HepG2 (cell line): Measurements from ENCODE around the gene PCIF1. TPM values are rescaled to one million over a fixed set of nuclear protein-coding genes. Genes with fewer than 3 reads are reported as not detected.

Source experiments
- ATAC-seq: fragments of 200-7000 bp; cut with Tn5 transposase; 3 replicates; pipeline ENCODE4 v1.9.1; 2020; ENCODE audit warnings: mild to moderate bottlenecking, moderate library complexity
- BruUV-seq: library from RNA; stranded (reverse); fragments of 400-500 nt; replicated peaks from 2 replicates; lab custom pipeline; 2021; lab: Mats Ljungman, UMichigan
- CTCF ChIA-PET: fragments of 300-600 bp; formaldehyde crosslinking; extraction: SDS; loops from one replicate; lab custom pipeline; 2021; ENCODE audit warnings: low total read pairs, inconsistent platforms, low intra/inter-chr PET ratio; lab: Yijun Ruan, JAX
- POLR2A ChIA-PET: fragments of 350-600 bp; sonication (Branson Sonifier 250); formaldehyde crosslinking; loops from one replicate; lab custom pipeline; 2020; ENCODE audit warnings: antibody characterized with exemption, inconsistent platforms; lab: Yijun Ruan, JAX
- DNase-seq: peaks from one replicate; pipeline ENCODE4 v3.0.0-alpha.2; 2015; ENCODE audit warnings: low spot score
- FAIRE-seq: peaks from 3 replicates; lab custom pipeline; 2011; peaks lifted over from hg19 to GRCh38; lab: Jason Lieb, UNC
- H2AFZ ChIP-seq: one replicate; pipeline ENCODE4 v1.6.1; 2011; ENCODE audit warnings: low read length, inconsistent platforms
- H3K27ac ChIP-seq: fragments of 300-600 bp; 3 replicates; pipeline ENCODE4 v1.8.0; 2011; ENCODE audit warnings: mixed run types, mild to moderate bottlenecking, mixed read lengths, low read length, inconsistent platforms; ENCODE audit not compliant: insufficient read depth; ENCODE audit errors: extremely low read length
- H3K27me3 ChIP-seq, 2 experiments: fragments of 200-600 bp in 1 of 2; 2 replicates in 1 of 2; 3 replicates in 1 of 2; pipeline versions ENCODE4 v1.6.0 to v1.8.0; 2011; ENCODE audit warnings: low read length in 2 of 2, mild to moderate bottlenecking in 2 of 2, moderate library complexity in 2 of 2, inconsistent platforms in 1 of 2; ENCODE audit not compliant: insufficient read depth in 2 of 2, control insufficient read depth in 1 of 2
- H3K36me3 ChIP-seq, 2 experiments: fragments of 200-600 bp in 1 of 2; replicated peaks in 1 of 2; 2 replicates in 1 of 2; 3 replicates in 1 of 2; pipeline versions ENCODE4 v1.5.1 to v1.8.0; 2011; ENCODE audit warnings: low read length in 2 of 2, inconsistent platforms in 1 of 2; ENCODE audit not compliant: insufficient read depth in 2 of 2, control insufficient read depth in 1 of 2
- H3K4me1 ChIP-seq: 2 replicates; pipeline ENCODE4 v1.5.1; 2012; ENCODE audit warnings: low read length, inconsistent platforms; ENCODE audit not compliant: insufficient read depth
- H3K4me2 ChIP-seq: 2 replicates; pipeline ENCODE4 v1.6.0; 2011; ENCODE audit warnings: low read depth, low read length, inconsistent platforms
- H3K4me3 ChIP-seq, 3 experiments: fragments of 200-600 bp in 1 of 3; sonication (generic), shearing (Covaris generic) in 1 of 3; replicated peaks in 1 of 3; 2 replicates each; pipeline ENCODE4 v1.5.1; 2011 to 2016; ENCODE audit warnings: low read length in 3 of 3, inconsistent platforms in 2 of 3, low read depth in 2 of 3, mild to moderate bottlenecking in 2 of 3, control low read depth in 1 of 3, mixed read lengths in 1 of 3; ENCODE audit not compliant: insufficient read depth in 1 of 3
- H3K79me2 ChIP-seq: one replicate; pipeline ENCODE4 v1.6.1; 2011; ENCODE audit warnings: low read length, inconsistent platforms; ENCODE audit not compliant: insufficient read depth
- H3K9ac ChIP-seq: 2 replicates; pipeline ENCODE4 v1.6.0; 2011; ENCODE audit warnings: mild to moderate bottlenecking, low read depth, low read length, inconsistent platforms; ENCODE audit not compliant: insufficient read depth
- H3K9me3 ChIP-seq: 2 replicates; pipeline ENCODE4 v1.5.1; 2012; ENCODE audit warnings: mild to moderate bottlenecking, low read length
- H4K20me1 ChIP-seq: 2 replicates; pipeline ENCODE4 v1.6.0; 2011; ENCODE audit warnings: inconsistent platforms, mild to moderate bottlenecking, low read length, moderate library complexity; ENCODE audit not compliant: insufficient read depth
- ATF7-NPFF ChIP-seq: sonication (generic); formaldehyde crosslinking; IDR thresholded peaks from 2 replicates; pipeline ENCODE4 v1.8.1; 2023; ENCODE audit warnings: mild to moderate bottlenecking, low read depth, missing genetic modification reagents, moderate library complexity
- CHD2 ChIP-seq: IDR thresholded peaks from 2 replicates; pipeline ENCODE4 v1.6.1; 2011; ENCODE audit warnings: low read depth, low read length, improper control_type of control experiment
- HNRNPK ChIP-seq: fragments of 200-400 bp; formaldehyde crosslinking; IDR thresholded peaks from 2 replicates; pipeline ENCODE4 v1.6.1; 2018; ENCODE audit warnings: low read length, low read depth, moderate library complexity, mild to moderate bottlenecking; ENCODE audit not compliant: poor library complexity, severe bottlenecking
- HOXA3 ChIP-seq: sonication (generic); formaldehyde crosslinking; IDR thresholded peaks from 2 replicates; pipeline ENCODE4 v1.5.0; 2020; ENCODE audit warnings: missing genetic modification reagents
- IKZF1 ChIP-seq: fragments of 450-650 bp; IDR thresholded peaks from 2 replicates; pipeline ENCODE4 v1.7.1; 2016
- REL ChIP-seq: sonication (generic); formaldehyde crosslinking; conservative IDR thresholded peaks from 2 replicates; pipeline ENCODE4 v1.8.0; 2022; ENCODE audit warnings: mild to moderate bottlenecking, missing genetic modification reagents, moderate library complexity
- RXRA ChIP-seq: sonication (generic); formaldehyde crosslinking; IDR thresholded peaks from 2 replicates; pipeline ENCODE4 v1.5.1; 2020; ENCODE audit warnings: missing genetic modification reagents
- SAFB2 ChIP-seq: sonication (generic); formaldehyde crosslinking; IDR thresholded peaks from 2 replicates; pipeline ENCODE4 v1.5.1; 2020; ENCODE audit warnings: missing genetic modification reagents, low read depth, mild to moderate bottlenecking, borderline replicate concordance
- SP1 ChIP-seq, 2 experiments: fragments of 450-650 bp in 1 of 2; sonication (generic) in 1 of 2; formaldehyde crosslinking in 1 of 2; IDR thresholded peaks; 2 replicates each; pipeline versions ENCODE4 v1.4.0 to v1.6.1; 2016 to 2020; ENCODE audit warnings: missing genetic modification reagents in 1 of 2
- WIZ ChIP-seq: sonication (generic); formaldehyde crosslinking; IDR thresholded peaks from 2 replicates; pipeline ENCODE4 v1.5.1; 2020; ENCODE audit warnings: mild to moderate bottlenecking, missing genetic modification reagents
- XBP1 ChIP-seq: sonication (generic); formaldehyde crosslinking; IDR thresholded peaks from 2 replicates; pipeline ENCODE4 v1.5.0; 2020; ENCODE audit warnings: missing genetic modification reagents
- YEATS2 ChIP-seq: sonication (generic); formaldehyde crosslinking; IDR thresholded peaks from 2 replicates; pipeline ENCODE4 v1.4.0; 2020; ENCODE audit warnings: missing genetic modification reagents, borderline replicate concordance
- ZBTB38 ChIP-seq: sonication (generic); formaldehyde crosslinking; IDR thresholded peaks from 2 replicates; pipeline ENCODE4 v1.5.1; 2020; ENCODE audit warnings: mild to moderate bottlenecking, missing genetic modification reagents
- ZFY ChIP-seq: sonication (generic); formaldehyde crosslinking; IDR thresholded peaks from 2 replicates; pipeline ENCODE4 v1.4.0; 2020; ENCODE audit warnings: missing genetic modification reagents
- ZNF30 ChIP-seq: sonication (generic); formaldehyde crosslinking; IDR thresholded peaks from 2 replicates; pipeline ENCODE4 v1.5.0; 2020; ENCODE audit warnings: mild to moderate bottlenecking, missing genetic modification reagents
- ZNF558 ChIP-seq: sonication (generic); formaldehyde crosslinking; IDR thresholded peaks from 2 replicates; pipeline ENCODE4 v1.9.0; 2022; ENCODE audit warnings: mild to moderate bottlenecking, missing genetic modification reagents, borderline replicate concordance
- ZNF75D ChIP-seq: sonication (generic); formaldehyde crosslinking; IDR thresholded peaks from 2 replicates; pipeline ENCODE4 v1.8.1; 2023; ENCODE audit warnings: missing genetic modification reagents, mild to moderate bottlenecking, borderline replicate concordance
- whole genome bisulfite sequencing: methylation state at CpG from one replicate; pipeline ENCODE4 v1.1.6; 2017; ENCODE audit warnings: low lambda C conversion rate; 5-methylcytosine and 5-hydroxymethylcytosine counted together
- in situ Hi-C: cut with HindIII; loops from 2 replicates; pipeline ENCODE4 v1.10.0; 2017; ENCODE audit warnings: low pct_unique_long_range_greater_than_20kb; ENCODE audit not compliant: extremely low pct_ligation_motif_present
- intact Hi-C: fragments of 100-400 bp; cut with micrococcal nuclease; formaldehyde crosslinking; loops from one replicate; pipeline ENCODE4 v1.10.0; 2022; ENCODE audit not compliant: unreplicated experiment
- polyA plus RNA-seq, 8 experiments: library from polyadenylated mRNA; depleted of rRNA in 3 of 8; stranded (reverse) in 7 of 8; unstranded in 1 of 8; fragments of >200 nt; fragmentation: Illumina TruSeq in 4 of 8; extraction: Trizol in 4 of 8; gene quantifications; 2 replicates each; pipeline versions ENCODE4 v1.2.1 to v1.2.3, GENCODE V29; 2011 to 2016; ENCODE audit warnings: low read depth in 4 of 8, missing spikeins in 1 of 8, mixed read lengths in 1 of 8; ENCODE audit not compliant: insufficient read depth in 1 of 8
- total RNA-seq, 5 experiments: library from RNA; depleted of rRNA; stranded (reverse); fragments of >200 nt; fragmentation: Illumina TruSeq; extraction: Trizol; gene quantifications; 2 replicates each; pipeline ENCODE4 v1.2.3, GENCODE V29; 2016; ENCODE audit warnings: low read depth in 1 of 5
- TF ChIP-seq, protein P1 (sequence below): sonication (generic); formaldehyde crosslinking; IDR thresholded peaks from 2 replicates; pipeline ENCODE4 v1.5.1; 2020; ENCODE audit warnings: missing genetic modification reagents, mild to moderate bottlenecking, borderline replicate concordance
- TF ChIP-seq, protein P2 (sequence below): sonication (generic); formaldehyde crosslinking; IDR thresholded peaks from 2 replicates; pipeline ENCODE4 v1.5.0; 2020; ENCODE audit warnings: mild to moderate bottlenecking, missing genetic modification reagents, borderline replicate concordance

PCIF1 gene
- total and polyA plus RNA-seq, 2 of the 13 experiments (the other 11 are each of a cell fraction or from before 2014, with no cell fraction given), result 20.9 to 24.4 TPM

DNA sequence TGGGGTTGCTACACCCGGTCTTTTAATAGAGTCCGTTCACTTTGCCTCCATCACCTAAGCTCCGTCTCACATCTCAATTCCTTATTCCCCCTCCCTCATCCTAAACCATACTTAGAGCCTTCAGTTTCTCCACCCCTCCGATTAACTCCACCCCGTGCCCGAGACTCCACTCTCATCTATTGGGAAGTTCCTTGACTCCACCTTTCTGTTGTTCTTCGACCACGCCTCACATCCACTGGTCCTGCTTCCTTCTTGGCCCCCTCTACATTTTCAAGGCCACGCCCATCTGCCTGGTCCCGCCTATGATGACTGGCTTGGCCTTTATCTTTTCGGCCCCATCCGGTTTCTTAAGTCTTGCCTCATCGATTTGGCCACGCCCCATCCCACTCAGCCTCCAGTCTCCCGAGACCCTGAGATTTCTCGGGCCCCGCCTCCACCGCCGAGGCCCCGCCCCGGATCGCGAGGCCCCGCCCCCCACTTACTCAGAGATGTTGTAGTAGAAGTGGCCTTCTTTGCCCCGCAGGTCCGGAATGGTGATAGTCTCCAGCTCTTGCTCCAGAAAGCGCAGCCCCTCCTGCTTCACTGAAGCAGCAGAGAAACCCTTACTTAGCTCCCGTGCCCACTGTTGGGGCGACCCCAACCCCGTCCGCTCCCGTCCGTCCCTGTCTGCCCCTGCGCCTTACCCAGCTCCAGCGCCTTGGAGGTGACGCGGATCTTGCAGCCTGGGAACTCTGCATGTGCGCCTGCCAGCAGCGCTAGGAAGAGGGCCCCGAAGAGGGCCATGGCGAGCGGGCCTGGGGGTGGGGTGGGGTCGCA, 23.6 kb upstream of the PCIF1 start:
- 79% methylated on average over 43 of the region's 43 CpGs for WGBS
- no peaks in the 10 kb centered on the region for H4K20me1 ChIP-seq
- H2AFZ ChIP-seq, result no peak overlapping the region
- peaks cover 56% of the 10 kb centered on the region for H3K4me1 ChIP-seq
- H3K79me2 ChIP-seq, result no peaks in the 10 kb centered on the region
- no peak overlapping the region for H3K9ac ChIP-seq
- H3K36me3 ChIP-seq, result no peaks in the 10 kb centered on the region
- FAIRE-seq, result no peak
- ChIA-PET CTCF (no interaction called here), POLR2A (interaction anchor here (0.9 to 8.8 kb wide), 12 partner anchors 9 to 60 kb away, joined by 3 to 164 read pairs (median 18); partner anchors contain the start of genes ACOT8, CTSA, NEURL2 and PCIF1)
- in situ Hi-C loops, result no loop called here
- intact Hi-C loops, result no loop called here
- peak overlapping the region; percentile 90 for H3K4me2 ChIP-seq
- H3K27ac ChIP-seq, result no peak overlapping the region
- BruUV-seq, result no TSS peak
- H3K4me3 ChIP-seq, result peak overlapping the region in 1 of 3 experiments; percentile 66; a peak in 1 of 6 replicates
- ATAC-seq, result no peak
- no peak for DNase-seq
- H3K9me3 ChIP-seq, result no peaks in the 10 kb centered on the region
- peaks cover 0 to under 1% of the 10 kb centered on the region in 2 experiments; a peak in 2 of 5 replicates for H3K27me3 ChIP-seq
- no peak for TF ChIP-seq XBP1
- TF ChIP-seq, protein P1, sequence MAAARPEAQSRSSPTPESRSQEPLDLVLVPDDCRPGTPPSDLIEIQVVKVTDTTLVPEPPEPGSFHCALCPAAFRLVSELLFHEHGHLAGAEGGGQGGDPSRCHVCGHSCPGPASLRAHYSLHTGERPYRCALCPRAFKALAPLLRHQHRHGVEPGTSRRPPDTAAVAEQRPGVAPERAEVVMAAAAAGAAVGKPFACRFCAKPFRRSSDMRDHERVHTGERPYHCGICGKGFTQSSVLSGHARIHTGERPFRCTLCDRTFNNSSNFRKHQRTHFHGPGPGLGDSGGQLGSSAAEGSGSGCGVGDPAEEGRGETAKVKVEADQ (CRISPR knock-in tag), result 0 out of 2 replicates have a peak, but pooled peaks have one; percentile 55
- no peak for TF ChIP-seq ZNF558
- peak; percentile 71; the same call in 1 of the 2 replicates for TF ChIP-seq ZNF75D
- TF ChIP-seq WIZ, result 0 out of 2 replicates have a peak, but pooled peaks have one; percentile 36
- TF ChIP-seq YEATS2 (CRISPR knock-in tag), result no peak
- peak; percentile 59; the same call in 1 of the 2 replicates for TF ChIP-seq SAFB2
- peak; percentile 6 for TF ChIP-seq HNRNPK
- TF ChIP-seq CHD2, result 0 out of 2 replicates have a peak, but pooled peaks have one; percentile 42
- peak; percentile 72; the same call in 1 of the 2 replicates for TF ChIP-seq ZBTB38
- 0 out of 2 replicates have a peak, but pooled peaks have one; percentile 10 for TF ChIP-seq HOXA3 (CRISPR knock-in tag)
- TF ChIP-seq REL, result 0 out of 2 replicates have a peak, but pooled peaks have one; percentile 25
- TF ChIP-seq RXRA (CRISPR knock-in tag), result peak; percentile 12; the same call in 1 of the 2 replicates
- 0 out of 2 replicates have a peak, but pooled peaks have one; percentile 31 for TF ChIP-seq ATF7-NPFF
- TF ChIP-seq IKZF1, result no peak
- TF ChIP-seq ZFY (CRISPR knock-in tag), result no peak
- TF ChIP-seq, protein P2, sequence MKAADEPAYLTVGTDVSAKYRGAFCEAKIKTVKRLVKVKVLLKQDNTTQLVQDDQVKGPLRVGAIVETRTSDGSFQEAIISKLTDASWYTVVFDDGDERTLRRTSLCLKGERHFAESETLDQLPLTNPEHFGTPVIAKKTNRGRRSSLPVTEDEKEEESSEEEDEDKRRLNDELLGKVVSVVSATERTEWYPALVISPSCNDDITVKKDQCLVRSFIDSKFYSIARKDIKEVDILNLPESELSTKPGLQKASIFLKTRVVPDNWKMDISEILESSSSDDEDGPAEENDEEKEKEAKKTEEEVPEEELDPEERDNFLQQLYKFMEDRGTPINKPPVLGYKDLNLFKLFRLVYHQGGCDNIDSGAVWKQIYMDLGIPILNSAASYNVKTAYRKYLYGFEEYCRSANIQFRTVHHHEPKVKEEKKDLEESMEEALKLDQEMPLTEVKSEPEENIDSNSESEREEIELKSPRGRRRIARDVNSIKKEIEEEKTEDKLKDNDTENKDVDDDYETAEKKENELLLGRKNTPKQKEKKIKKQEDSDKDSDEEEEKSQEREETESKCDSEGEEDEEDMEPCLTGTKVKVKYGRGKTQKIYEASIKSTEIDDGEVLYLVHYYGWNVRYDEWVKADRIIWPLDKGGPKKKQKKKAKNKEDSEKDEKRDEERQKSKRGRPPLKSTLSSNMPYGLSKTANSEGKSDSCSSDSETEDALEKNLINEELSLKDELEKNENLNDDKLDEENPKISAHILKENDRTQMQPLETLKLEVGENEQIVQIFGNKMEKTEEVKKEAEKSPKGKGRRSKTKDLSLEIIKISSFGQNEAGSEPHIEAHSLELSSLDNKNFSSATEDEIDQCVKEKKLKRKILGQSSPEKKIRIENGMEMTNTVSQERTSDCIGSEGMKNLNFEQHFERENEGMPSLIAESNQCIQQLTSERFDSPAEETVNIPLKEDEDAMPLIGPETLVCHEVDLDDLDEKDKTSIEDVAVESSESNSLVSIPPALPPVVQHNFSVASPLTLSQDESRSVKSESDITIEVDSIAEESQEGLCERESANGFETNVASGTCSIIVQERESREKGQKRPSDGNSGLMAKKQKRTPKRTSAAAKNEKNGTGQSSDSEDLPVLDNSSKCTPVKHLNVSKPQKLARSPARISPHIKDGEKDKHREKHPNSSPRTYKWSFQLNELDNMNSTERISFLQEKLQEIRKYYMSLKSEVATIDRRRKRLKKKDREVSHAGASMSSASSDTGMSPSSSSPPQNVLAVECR (CRISPR knock-in tag), result peak; percentile 15; the same call in 1 of the 2 replicates
- no peak for TF ChIP-seq SP1 (IDR thresholded peaks at IDR 0.05)
- TF ChIP-seq SP1 (CRISPR knock-in tag; IDR thresholded peaks at IDR 0.05), result peak; percentile 39; the same call in 1 of the 2 replicates
- TF ChIP-seq ZNF30 (CRISPR knock-in tag), result 0 out of 2 replicates have a peak, but pooled peaks have one; percentile 10
